Endothelial cell of umbilical vein (primary cell): ENCODE data around the gene PITPNM3. TPM values are rescaled to one million over a fixed set of nuclear protein-coding genes. Genes with fewer than 3 reads are reported as not detected.

Experiments
- BruUV-seq: library from RNA; stranded (reverse); fragments of 400-500 nt; replicated peaks from 2 replicates; lab custom pipeline; 2021; lab: Mats Ljungman, UMichigan
- CTCF ChIA-PET: fragments of 300-600, 350-600 bp; sonication (Branson Sonifier 250); formaldehyde crosslinking; loops from one replicate; lab custom pipeline; 2021; ENCODE audit warnings: antibody characterized with exemption, inconsistent platforms; lab: Charles Lee
- POLR2A ChIA-PET: fragments of 300-600, 350-600 bp; sonication (Branson Sonifier 250); formaldehyde crosslinking; loops from one replicate; lab custom pipeline; 2021; ENCODE audit warnings: antibody characterized with exemption, inconsistent platforms; lab: Charles Lee
- DNase-seq: peaks from one replicate; pipeline ENCODE4 v3.0.0-alpha.2; 2011; ENCODE audit warnings: low read depth, low spot score
- FAIRE-seq: peaks from 2 replicates; lab custom pipeline; 2011; peaks lifted over from hg19 to GRCh38; lab: Jason Lieb, UNC
- H2AFZ ChIP-seq: 2 replicates; pipeline ENCODE4 v1.6.0; 2012; ENCODE audit warnings: low read depth, low read length, control low read depth, inconsistent platforms
- H3K27ac ChIP-seq: 2 replicates; pipeline ENCODE4 v1.5.1; 2011; ENCODE audit warnings: low read depth, mild to moderate bottlenecking, control low read depth, low read length, moderate library complexity; ENCODE audit not compliant: insufficient read depth
- H3K27me3 ChIP-seq, 2 experiments: 2 replicates each; pipeline versions ENCODE4 v1.6.0 to v1.6.1; 2011; ENCODE audit warnings: low read length in 2 of 2, mixed read lengths in 1 of 2; ENCODE audit not compliant: control insufficient read depth in 2 of 2, insufficient read depth in 2 of 2
- H3K36me3 ChIP-seq, 2 experiments: 2 replicates in 1 of 2; 3 replicates in 1 of 2; pipeline ENCODE4 v1.5.1; 2011; ENCODE audit warnings: low read length in 2 of 2, mild to moderate bottlenecking in 1 of 2, moderate library complexity in 1 of 2; ENCODE audit not compliant: control insufficient read depth in 2 of 2, insufficient read depth in 2 of 2; ENCODE audit errors: extremely low read depth in 1 of 2
- H3K4me1 ChIP-seq: 3 replicates; pipeline ENCODE4 v1.5.1; 2011; ENCODE audit warnings: mild to moderate bottlenecking, low read length; ENCODE audit not compliant: control insufficient read depth, insufficient read depth; ENCODE audit errors: extremely low read depth
- H3K4me2 ChIP-seq: 2 replicates; pipeline ENCODE4 v1.6.1; 2011; ENCODE audit warnings: low read length, control low read depth, mixed read lengths; ENCODE audit not compliant: insufficient read depth
- H3K4me3 ChIP-seq, 3 experiments: fragments of 200-600 bp in 1 of 3; sonication (generic), shearing (Covaris generic) in 1 of 3; replicated peaks in 1 of 3; 2 replicates each; pipeline ENCODE4 v1.5.1; 2011 to 2016; ENCODE audit warnings: control low read depth in 3 of 3, low read length in 3 of 3, mild to moderate bottlenecking in 2 of 3, inconsistent platforms in 1 of 3, low read depth in 1 of 3, moderate library complexity in 1 of 3; ENCODE audit not compliant: insufficient read depth in 1 of 3
- H3K79me2 ChIP-seq: 2 replicates; pipeline ENCODE4 v1.6.0; 2012; ENCODE audit warnings: low read length, inconsistent platforms; ENCODE audit not compliant: control insufficient read depth, insufficient read depth
- H3K9ac ChIP-seq: replicated peaks from 2 replicates; pipeline ENCODE3; 2011; ENCODE audit warnings: low read length, control low read depth; ENCODE audit not compliant: insufficient read depth; ENCODE audit errors: extremely low read depth
- H3K9me1 ChIP-seq: replicated peaks from 3 replicates; pipeline ENCODE4 v1.6.0; 2011; ENCODE audit warnings: mild to moderate bottlenecking, low read length; ENCODE audit not compliant: control insufficient read depth, insufficient read depth; ENCODE audit errors: extremely low read depth
- H3K9me3 ChIP-seq: replicated peaks from 2 replicates; pipeline ENCODE4 v1.5.1; 2012; ENCODE audit warnings: low read length, inconsistent platforms; ENCODE audit not compliant: control insufficient read depth, insufficient read depth
- H4K20me1 ChIP-seq: replicated peaks from 2 replicates; pipeline ENCODE3; 2011; ENCODE audit warnings: mild to moderate bottlenecking, low read length; ENCODE audit not compliant: control insufficient read depth, insufficient read depth; ENCODE audit errors: extremely low read depth
- EZH2 ChIP-seq: IDR thresholded peaks from 2 replicates; pipeline ENCODE4 v1.6.1; 2012; ENCODE audit warnings: borderline replicate concordance, low read depth, mild to moderate bottlenecking, moderate library complexity, low read length, inconsistent platforms; ENCODE audit not compliant: severe bottlenecking
- FOS ChIP-seq: IDR thresholded peaks from 2 replicates; pipeline ENCODE4 v1.6.1; 2011; ENCODE audit warnings: mild to moderate bottlenecking, low read length, moderate library complexity, borderline replicate concordance; ENCODE audit not compliant: insufficient read depth
- JUN ChIP-seq: IDR thresholded peaks from 2 replicates; pipeline ENCODE4 v1.6.1; 2011; ENCODE audit warnings: borderline replicate concordance, low read depth; ENCODE audit not compliant: insufficient read length, insufficient read depth
- POLR2A ChIP-seq: IDR thresholded peaks from 2 replicates; pipeline ENCODE4 v1.6.1; 2012; ENCODE audit warnings: low read depth, mild to moderate bottlenecking, control low read depth, low read length
- POLR2AphosphoS5 ChIP-seq: IDR thresholded peaks from 2 replicates; pipeline ENCODE4 v1.6.1; 2012; ENCODE audit warnings: low read depth, mild to moderate bottlenecking, control low read depth, low read length, moderate library complexity; ENCODE audit not compliant: insufficient read depth
- dilution Hi-C: fragments of 300-500 bp; cut with MboI; formaldehyde crosslinking; loops from one replicate; pipeline ENCODE4 v1.15.0; 2019; ENCODE audit warnings: low sequenced_read_pairs; ENCODE audit not compliant: extremely low pct_ligation_motif_present
- intact Hi-C: fragments of 100-400 bp; cut with micrococcal nuclease; formaldehyde crosslinking; loops from one replicate; pipeline ENCODE4 v1.10.0; 2022
- polyA plus RNA-seq, 4 experiments: library from polyadenylated mRNA; depleted of rRNA in 3 of 4; stranded (reverse) in 3 of 4; unstranded in 1 of 4; fragments of >200 nt; gene quantifications; 2 replicates each; pipeline versions ENCODE4 v1.2.1 to v1.2.3, GENCODE V29; 2011 to 2012; ENCODE audit warnings: missing spikeins in 1 of 4
- total RNA-seq: library from RNA; stranded (reverse); gene quantifications from 2 replicates; pipeline ENCODE4 v1.2.3, GENCODE V29; 2021
- TF ChIP-seq, protein P1 (sequence below), 2 donors: IDR thresholded peaks; 1 replicate in 1 of 2; 2 replicates in 1 of 2; pipeline ENCODE4 v1.5.1; 2011; ENCODE audit warnings: low read length in 2 of 2, mild to moderate bottlenecking in 2 of 2, moderate library complexity in 2 of 2, control low read depth in 1 of 2, inconsistent platforms in 1 of 2, low read depth in 1 of 2; ENCODE audit not compliant: insufficient read depth in 1 of 2; ENCODE audit errors: extremely low read depth in 1 of 2
- TF ChIP-seq, protein P2 (sequence below): IDR thresholded peaks from 2 replicates; pipeline ENCODE4 v1.6.1; 2011; ENCODE audit not compliant: insufficient read depth, insufficient read length

Gene PITPNM3
- total and polyA plus RNA-seq, 2 donors (not counting 3 experiments of a cell fraction or from before 2014, with no cell fraction given): 1.0 to 1.9 TPM

DNA sequence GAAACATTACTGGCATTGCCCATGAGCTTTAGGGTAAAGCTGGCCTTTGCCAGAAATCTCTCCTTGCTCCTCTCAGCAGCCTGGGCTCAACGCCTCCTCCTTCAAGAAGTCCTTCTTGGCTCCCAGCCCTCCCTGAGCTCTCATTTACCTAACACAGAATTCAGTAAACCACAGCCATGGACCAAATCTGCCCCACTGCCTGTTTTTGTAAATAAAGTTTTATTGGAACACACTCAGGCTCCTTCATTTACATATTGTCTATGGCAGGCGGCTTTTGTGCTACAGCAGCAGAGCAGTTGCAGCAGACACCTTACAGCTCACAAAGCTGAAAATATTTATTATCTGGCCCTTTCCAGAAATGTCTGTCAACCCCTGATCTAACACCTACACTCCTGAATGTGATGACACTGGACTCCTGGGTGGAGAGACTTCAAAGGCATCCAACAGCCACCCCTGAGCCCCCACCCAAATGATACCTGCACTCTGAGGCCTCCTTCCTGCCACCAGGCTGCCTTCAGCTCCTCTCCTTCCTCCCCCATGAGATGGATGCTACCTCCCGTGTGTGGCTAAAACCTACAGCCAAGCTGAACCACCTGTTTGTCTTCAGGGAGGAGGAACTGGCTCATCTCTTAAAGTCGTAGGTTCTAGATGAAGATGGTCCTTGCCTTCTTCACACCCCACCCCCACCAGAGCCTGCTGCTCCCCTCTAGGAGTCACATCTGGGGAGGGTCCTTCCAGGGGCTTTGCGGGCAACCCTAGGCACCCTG lies 70.5 kb downstream of the PITPNM3 start:
- dilution Hi-C loops: no loop called here
- Histone ChIP-seq H3K27ac (no peak overlapping the region), H3K4me1 (no peaks in the 10 kb centered on the region), H3K9me3 (no peaks in the 10 kb centered on the region), H3K79me2 (no peaks in the 10 kb centered on the region), H2AFZ (no peak overlapping the region), H4K20me1 (no peaks in the 10 kb centered on the region), H3K9me1 (no peaks in the 10 kb centered on the region), H3K4me2 (no peak overlapping the region), H3K27me3 (no peaks in the 10 kb centered on the region), H3K9ac (no peak overlapping the region), H3K36me3 (no peaks in the 10 kb centered on the region), H3K4me3 (no peak overlapping the region)
- ChIA-PET POLR2A (no interaction called here), CTCF (interaction anchor here (0.8 to 4.8 kb wide), 4 partner anchors 10 to 77 kb away, joined by 3 to 37 read pairs (median 4); no protein-coding TSS in a partner anchor)
- FAIRE-seq: no peak
- no peak for TF ChIP-seq POLR2A
- TF ChIP-seq, protein P1, sequence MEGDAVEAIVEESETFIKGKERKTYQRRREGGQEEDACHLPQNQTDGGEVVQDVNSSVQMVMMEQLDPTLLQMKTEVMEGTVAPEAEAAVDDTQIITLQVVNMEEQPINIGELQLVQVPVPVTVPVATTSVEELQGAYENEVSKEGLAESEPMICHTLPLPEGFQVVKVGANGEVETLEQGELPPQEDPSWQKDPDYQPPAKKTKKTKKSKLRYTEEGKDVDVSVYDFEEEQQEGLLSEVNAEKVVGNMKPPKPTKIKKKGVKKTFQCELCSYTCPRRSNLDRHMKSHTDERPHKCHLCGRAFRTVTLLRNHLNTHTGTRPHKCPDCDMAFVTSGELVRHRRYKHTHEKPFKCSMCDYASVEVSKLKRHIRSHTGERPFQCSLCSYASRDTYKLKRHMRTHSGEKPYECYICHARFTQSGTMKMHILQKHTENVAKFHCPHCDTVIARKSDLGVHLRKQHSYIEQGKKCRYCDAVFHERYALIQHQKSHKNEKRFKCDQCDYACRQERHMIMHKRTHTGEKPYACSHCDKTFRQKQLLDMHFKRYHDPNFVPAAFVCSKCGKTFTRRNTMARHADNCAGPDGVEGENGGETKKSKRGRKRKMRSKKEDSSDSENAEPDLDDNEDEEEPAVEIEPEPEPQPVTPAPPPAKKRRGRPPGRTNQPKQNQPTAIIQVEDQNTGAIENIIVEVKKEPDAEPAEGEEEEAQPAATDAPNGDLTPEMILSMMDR (IDR thresholded peaks at IDR 0.05; ENCODE audit: extremely low read depth in 1 of 2, insufficient read depth in 1 of 2, low read depth in 1 of 2, low read length in 2 of 2): no peak
- TF ChIP-seq FOS: no peak
- TF ChIP-seq POLR2AphosphoS5: no peak
- TF ChIP-seq EZH2: no peak
- TF ChIP-seq, protein P2, sequence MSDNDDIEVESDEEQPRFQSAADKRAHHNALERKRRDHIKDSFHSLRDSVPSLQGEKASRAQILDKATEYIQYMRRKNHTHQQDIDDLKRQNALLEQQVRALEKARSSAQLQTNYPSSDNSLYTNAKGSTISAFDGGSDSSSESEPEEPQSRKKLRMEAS: no peak
- no peak for TF ChIP-seq JUN
- no peak for DNase-seq
- intact Hi-C loops: no loop called here
- BruUV-seq: no TSS peak
